Measurements from ENCODE around the gene FOXP1. TPM values are rescaled to one million over a fixed set of nuclear protein-coding genes. Genes with fewer than 3 reads are reported as not detected.
A peak's percentile ranks its signal among the peaks of the same experiment; 100 is the strongest.

Gene FOXP1
- total RNA-seq, 1 experiment from 2014 or later = 58.4 TPM

- BruUV-seq (replicated peaks) = no TSS peak
- Histone ChIP-seq H3K36me3 (ENCODE audit: insufficient read depth, low read length, poor library complexity, severe bottlenecking) (peaks cover 11% of the 10 kb centered on the region), H3K4me1 (ENCODE audit: insufficient read depth, low read length, poor library complexity, severe bottlenecking) (peaks cover 24% of the 10 kb centered on the region), H3K27ac (ENCODE audit: low read depth, low read length, poor library complexity, severe bottlenecking) (no peak overlapping the region), H3K27me3 (replicated peaks; ENCODE audit: insufficient read depth, low read depth, low read length, poor library complexity) (no peaks in the 10 kb centered on the region), H3K4me3 (ENCODE audit: low read depth, low read length, poor library complexity, severe bottlenecking) (no peak overlapping the region), H3K9me3 (ENCODE audit: low read depth, low read length, poor library complexity, severe bottlenecking) (no peaks in the 10 kb centered on the region)
- CTCF ChIA-PET = no interaction called here
- TF ChIP-seq EZH2 (IDR thresholded peaks at IDR 0.05; ENCODE audit: borderline replicate concordance, low read depth, low read length, poor library complexity, severe bottlenecking) = no peak
- no peak for TF ChIP-seq CTCF (conservative IDR thresholded peaks at IDR 0.05; ENCODE audit: low read depth, low read length)
- DNase-seq (ENCODE audit: low spot score) = peak; percentile 35
- intact Hi-C loops (cut with micrococcal nuclease; ENCODE audit: unreplicated experiment) = no loop called here
- POLR2A ChIA-PET (ENCODE audit: low non-redundant PET) = no interaction called here
Measured at GRCh38 chr3:70970952-70971351, 612.6 kb downstream of the FOXP1 start.

DNA sequence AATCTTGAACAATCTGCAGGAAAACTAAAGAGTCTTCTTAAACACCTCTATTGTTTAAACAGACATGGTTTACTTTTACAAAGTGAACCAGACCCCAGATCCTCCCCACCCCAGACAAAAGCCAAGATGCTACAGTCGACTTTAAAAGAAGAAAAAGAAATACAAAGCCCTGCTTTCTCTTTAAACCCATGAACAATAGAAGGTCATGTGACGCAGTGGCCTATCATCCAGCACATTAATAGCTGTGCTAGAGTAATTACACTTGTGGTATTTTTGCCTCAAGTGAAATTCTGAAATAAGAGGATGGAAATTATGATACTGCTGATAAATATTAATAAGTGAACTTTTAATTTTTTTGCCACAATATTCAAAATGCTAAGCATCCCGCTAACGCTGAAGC is 613.4 kb downstream of the FOXP1 start:
- DNase-seq (ENCODE audit: low spot score) = no peak
- BruUV-seq (replicated peaks) = no TSS peak
- no peak for TF ChIP-seq EZH2 (IDR thresholded peaks at IDR 0.05; ENCODE audit: borderline replicate concordance, low read depth, low read length, poor library complexity, severe bottlenecking)
- TF ChIP-seq CTCF (conservative IDR thresholded peaks at IDR 0.05; ENCODE audit: low read depth, low read length) = no peak
- no peak overlapping the region for H3K27ac ChIP-seq (ENCODE audit: low read depth, low read length, poor library complexity, severe bottlenecking)
- H3K9me3 ChIP-seq (ENCODE audit: low read depth, low read length, poor library complexity, severe bottlenecking) = no peaks in the 10 kb centered on the region
- ChIA-PET POLR2A (ENCODE audit: low non-redundant PET) (no interaction called here), CTCF (no interaction called here)
- no peaks in the 10 kb centered on the region for H3K27me3 ChIP-seq (replicated peaks; ENCODE audit: insufficient read depth, low read depth, low read length, poor library complexity)
- H3K36me3 ChIP-seq (ENCODE audit: insufficient read depth, low read length, poor library complexity, severe bottlenecking) = peaks cover 9% of the 10 kb centered on the region
- H3K4me1 ChIP-seq (ENCODE audit: insufficient read depth, low read length, poor library complexity, severe bottlenecking) = peaks cover 24% of the 10 kb centered on the region
- H3K4me3 ChIP-seq (ENCODE audit: low read depth, low read length, poor library complexity, severe bottlenecking) = no peak overlapping the region
- intact Hi-C loops (cut with micrococcal nuclease; ENCODE audit: unreplicated experiment) = no loop called here

DNA sequence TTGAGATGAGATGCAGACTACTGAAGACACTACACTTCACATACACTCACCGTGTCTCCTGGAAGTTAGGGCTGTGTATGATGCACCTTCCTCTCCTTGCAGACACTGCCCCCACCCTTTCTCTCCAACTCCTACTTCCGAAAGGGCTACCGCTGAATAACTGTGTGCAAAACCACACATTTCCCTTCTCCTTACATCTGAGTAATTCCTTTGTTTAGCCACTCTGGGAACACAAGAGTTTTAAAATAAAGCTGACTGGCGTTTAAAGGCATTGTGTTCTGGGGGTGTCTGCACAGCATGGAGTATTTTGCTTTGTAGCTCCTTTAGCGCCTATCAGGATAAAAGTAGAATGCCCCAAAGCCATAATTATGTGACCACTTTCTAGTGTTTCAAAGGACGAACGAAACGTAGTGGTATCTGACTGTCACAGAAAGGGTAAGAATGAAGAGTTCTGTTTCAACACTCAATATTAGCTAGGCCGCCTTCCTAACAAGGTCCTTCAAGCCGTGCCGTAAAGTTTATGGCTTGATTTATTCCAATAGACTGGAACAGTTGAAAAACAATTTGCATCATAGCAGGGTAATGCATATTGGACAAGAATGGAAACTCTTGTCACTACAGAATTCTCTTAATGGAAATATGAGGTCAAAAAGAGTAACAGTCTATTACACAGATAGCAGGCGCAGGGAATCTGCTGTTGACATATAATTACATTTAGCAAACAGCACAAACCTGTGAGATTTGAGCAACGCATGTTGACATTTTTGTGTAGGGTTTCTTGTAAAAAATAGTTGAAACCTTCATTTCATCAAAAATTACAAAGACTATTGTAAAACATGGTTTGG is 619.9 kb downstream of the FOXP1 start:
- no TSS peak for BruUV-seq (replicated peaks)
- Histone ChIP-seq H3K9me3 (ENCODE audit: low read depth, low read length, poor library complexity, severe bottlenecking) (no peaks in the 10 kb centered on the region), H3K4me1 (ENCODE audit: insufficient read depth, low read length, poor library complexity, severe bottlenecking) (peaks cover 2% of the 10 kb centered on the region), H3K27me3 (replicated peaks; ENCODE audit: insufficient read depth, low read depth, low read length, poor library complexity) (no peaks in the 10 kb centered on the region), H3K36me3 (ENCODE audit: insufficient read depth, low read length, poor library complexity, severe bottlenecking) (peaks cover 4% of the 10 kb centered on the region), H3K4me3 (ENCODE audit: low read depth, low read length, poor library complexity, severe bottlenecking) (no peak overlapping the region), H3K27ac (ENCODE audit: low read depth, low read length, poor library complexity, severe bottlenecking) (no peak overlapping the region)
- CTCF ChIA-PET = no interaction called here
- no peak for DNase-seq (ENCODE audit: low spot score)
- TF ChIP-seq EZH2 (IDR thresholded peaks at IDR 0.05; ENCODE audit: borderline replicate concordance, low read depth, low read length, poor library complexity, severe bottlenecking) = no peak
- no peak for TF ChIP-seq CTCF (conservative IDR thresholded peaks at IDR 0.05; ENCODE audit: low read depth, low read length)
- POLR2A ChIA-PET (ENCODE audit: low non-redundant PET) = no interaction called here
- intact Hi-C loops (cut with micrococcal nuclease; ENCODE audit: unreplicated experiment) = no loop called here
